Coronary artery (tissue), 2 donors: ENCODE measurements around the gene CTBP1.

Experiments
- DNase-seq: peaks from one replicate; pipeline ENCODE4 v3.0.0-alpha.2; 2017; ENCODE audit warnings: low spot score
- H3K27ac ChIP-seq, 2 donors: fragments of 200-600 bp; sonication (generic); one replicate each; pipeline ENCODE4 v1.5.1; 2016 to 2019
- H3K4me3 ChIP-seq: fragments of 200-600 bp; sonication (generic); 2 replicates; pipeline ENCODE4 v1.5.1; 2016; ENCODE audit warnings: mild to moderate bottlenecking, moderate library complexity
- TF ChIP-seq, protein P1 (sequence below): fragments of 200-600 bp; sonication (generic); IDR thresholded peaks from one replicate; pipeline ENCODE4 v1.5.1; 2019; ENCODE audit warnings: antibody characterized with exemption

The CTBP1 gene

DNA sequence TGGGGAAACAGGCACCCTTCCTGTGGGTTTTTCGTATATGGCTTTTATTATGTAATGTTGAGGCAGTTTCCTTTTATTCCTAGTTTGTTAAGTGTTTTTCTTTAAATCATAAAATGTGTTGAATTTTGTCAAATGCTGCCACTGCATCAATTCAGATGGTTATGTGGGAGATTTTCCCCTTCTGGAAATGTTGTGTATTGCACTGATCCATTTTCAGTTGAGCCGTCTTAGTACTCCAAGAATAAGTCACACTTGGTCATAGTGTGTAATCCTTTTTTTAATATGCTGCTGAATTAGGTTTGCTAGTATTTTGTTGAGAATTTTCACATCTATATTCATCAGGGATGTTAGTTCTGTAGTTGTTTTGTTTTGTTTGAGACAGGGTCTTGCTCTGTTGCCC, 9.5 kb upstream of the CTBP1 start:
- no peak overlapping the region for H3K27ac ChIP-seq
- DNase-seq, result no peak
- TF ChIP-seq, protein P1, sequence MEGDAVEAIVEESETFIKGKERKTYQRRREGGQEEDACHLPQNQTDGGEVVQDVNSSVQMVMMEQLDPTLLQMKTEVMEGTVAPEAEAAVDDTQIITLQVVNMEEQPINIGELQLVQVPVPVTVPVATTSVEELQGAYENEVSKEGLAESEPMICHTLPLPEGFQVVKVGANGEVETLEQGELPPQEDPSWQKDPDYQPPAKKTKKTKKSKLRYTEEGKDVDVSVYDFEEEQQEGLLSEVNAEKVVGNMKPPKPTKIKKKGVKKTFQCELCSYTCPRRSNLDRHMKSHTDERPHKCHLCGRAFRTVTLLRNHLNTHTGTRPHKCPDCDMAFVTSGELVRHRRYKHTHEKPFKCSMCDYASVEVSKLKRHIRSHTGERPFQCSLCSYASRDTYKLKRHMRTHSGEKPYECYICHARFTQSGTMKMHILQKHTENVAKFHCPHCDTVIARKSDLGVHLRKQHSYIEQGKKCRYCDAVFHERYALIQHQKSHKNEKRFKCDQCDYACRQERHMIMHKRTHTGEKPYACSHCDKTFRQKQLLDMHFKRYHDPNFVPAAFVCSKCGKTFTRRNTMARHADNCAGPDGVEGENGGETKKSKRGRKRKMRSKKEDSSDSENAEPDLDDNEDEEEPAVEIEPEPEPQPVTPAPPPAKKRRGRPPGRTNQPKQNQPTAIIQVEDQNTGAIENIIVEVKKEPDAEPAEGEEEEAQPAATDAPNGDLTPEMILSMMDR, result no peak

DNA sequence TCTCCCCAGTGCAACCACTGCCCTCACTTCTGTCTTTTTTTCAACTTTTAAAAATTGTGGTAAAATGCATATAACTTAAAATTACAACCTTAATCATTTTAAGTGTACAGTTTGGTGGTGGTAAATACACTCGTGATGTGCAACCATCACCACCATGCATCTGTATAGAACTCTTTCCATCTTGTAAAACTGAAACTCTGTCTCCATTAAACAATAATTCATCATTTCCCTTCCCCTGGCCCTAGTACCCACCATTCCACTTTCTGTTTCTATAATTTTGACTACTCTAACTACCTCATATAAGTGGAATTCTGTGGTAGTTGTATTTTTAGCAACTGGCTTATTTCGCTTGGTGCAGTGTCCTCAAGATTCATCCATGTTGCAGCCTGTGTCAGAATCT, 6.8 kb upstream of the CTBP1 start:
- Histone ChIP-seq H3K4me3 (no peak overlapping the region), H3K27ac (no peak overlapping the region)
- no peak for DNase-seq
- TF ChIP-seq, protein P1, result no peak

More for the DNA sequence above, 9.5 kb upstream of the CTBP1 start:
- H3K4me3 ChIP-seq, result no peak overlapping the region

DNA sequence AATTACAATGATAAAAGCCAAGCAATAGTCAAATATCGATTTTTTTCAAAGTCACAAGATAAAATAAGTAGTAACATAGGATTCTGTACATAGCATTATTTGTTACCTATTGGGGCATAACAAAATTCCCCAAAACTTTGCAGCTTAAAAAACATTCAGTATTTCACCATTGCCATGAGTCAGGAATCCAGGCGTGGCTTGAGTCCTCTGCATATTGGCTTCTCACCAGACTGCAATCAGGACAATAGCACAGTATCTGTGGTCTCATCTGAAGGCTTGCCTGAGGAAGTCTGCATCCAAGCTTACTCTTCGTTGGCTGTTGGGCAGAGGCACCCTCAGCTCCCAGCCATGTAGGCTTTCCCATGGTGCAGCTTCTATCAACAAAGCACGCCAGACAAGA, 6.2 kb upstream of the CTBP1 start:
- DNase-seq, result no peak
- Histone ChIP-seq H3K27ac (no peak overlapping the region), H3K4me3 (no peak overlapping the region)
- TF ChIP-seq, protein P1, result no peak

DNA sequence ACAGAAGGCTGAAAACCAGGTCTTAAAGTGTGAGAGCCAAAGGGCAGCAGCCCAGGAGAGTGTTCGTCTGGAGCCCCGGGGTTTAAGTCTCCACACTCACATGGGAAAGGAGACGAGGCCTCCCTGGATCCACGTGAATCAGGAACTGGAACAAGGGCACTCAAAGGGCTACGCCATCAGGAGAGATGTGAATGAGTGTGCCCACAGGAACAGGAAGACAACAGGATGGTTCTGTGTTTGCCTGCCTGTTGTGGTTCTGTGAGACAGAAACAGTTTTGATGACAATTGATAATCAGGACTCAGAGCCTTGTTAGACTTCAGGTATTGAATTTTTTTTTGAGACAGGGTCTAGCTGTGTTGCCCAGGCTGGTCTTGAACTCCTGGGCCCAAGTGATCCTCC, 4.9 kb upstream of the CTBP1 start:
- no peak for DNase-seq
- H3K4me3 ChIP-seq, result no peak overlapping the region
- TF ChIP-seq, protein P1, result no peak
- no peak overlapping the region for H3K27ac ChIP-seq

DNA sequence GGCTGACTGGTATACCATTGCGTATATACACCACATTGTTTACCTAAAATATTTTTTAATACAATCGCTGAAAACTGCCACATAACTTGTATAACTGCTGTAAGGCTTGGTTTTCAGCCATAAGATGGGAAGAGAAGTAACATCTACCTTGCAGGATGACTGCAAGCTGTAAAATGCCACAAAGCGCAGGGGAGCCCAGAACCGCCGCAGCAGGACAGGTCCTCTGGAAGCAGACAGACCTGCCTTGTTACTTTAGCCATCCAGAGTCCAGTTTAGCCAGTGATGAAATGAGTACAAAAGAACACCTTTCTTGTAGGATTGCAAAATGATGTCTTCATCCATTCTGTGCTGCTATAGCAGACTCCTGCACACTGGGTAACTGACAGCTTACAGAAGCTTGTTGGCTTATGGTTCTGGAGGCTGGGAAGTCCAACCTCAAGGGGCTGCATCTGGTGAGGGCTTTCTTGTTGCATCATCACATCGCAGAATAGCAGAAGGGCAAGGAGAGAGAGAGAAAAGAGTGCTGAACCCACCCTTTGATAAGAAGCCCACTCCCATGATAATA, 4.1 kb upstream of the CTBP1 start:
- no peak for DNase-seq
- TF ChIP-seq, protein P1, result no peak
- H3K4me3 ChIP-seq, result no peak overlapping the region
- no peak overlapping the region for H3K27ac ChIP-seq

DNA sequence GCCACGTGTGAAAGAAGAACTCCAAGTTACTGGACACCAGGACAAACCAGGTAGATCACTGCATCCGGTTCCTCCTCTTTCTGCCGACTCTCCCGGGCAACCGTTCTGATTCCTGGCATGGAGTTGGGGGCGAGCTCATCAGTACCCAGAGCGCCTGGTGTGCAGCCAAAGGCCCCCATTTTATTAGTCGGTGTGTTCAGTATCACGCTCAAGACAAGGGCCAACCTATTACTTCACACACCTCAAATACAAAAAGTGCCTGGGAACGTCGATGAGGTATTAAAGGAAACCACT, 2.8 kb upstream of the CTBP1 start:
- TF ChIP-seq, protein P1, result no peak
- Histone ChIP-seq H3K4me3 (no peak overlapping the region), H3K27ac (no peak overlapping the region)
- DNase-seq, result peak; percentile 70

DNA sequence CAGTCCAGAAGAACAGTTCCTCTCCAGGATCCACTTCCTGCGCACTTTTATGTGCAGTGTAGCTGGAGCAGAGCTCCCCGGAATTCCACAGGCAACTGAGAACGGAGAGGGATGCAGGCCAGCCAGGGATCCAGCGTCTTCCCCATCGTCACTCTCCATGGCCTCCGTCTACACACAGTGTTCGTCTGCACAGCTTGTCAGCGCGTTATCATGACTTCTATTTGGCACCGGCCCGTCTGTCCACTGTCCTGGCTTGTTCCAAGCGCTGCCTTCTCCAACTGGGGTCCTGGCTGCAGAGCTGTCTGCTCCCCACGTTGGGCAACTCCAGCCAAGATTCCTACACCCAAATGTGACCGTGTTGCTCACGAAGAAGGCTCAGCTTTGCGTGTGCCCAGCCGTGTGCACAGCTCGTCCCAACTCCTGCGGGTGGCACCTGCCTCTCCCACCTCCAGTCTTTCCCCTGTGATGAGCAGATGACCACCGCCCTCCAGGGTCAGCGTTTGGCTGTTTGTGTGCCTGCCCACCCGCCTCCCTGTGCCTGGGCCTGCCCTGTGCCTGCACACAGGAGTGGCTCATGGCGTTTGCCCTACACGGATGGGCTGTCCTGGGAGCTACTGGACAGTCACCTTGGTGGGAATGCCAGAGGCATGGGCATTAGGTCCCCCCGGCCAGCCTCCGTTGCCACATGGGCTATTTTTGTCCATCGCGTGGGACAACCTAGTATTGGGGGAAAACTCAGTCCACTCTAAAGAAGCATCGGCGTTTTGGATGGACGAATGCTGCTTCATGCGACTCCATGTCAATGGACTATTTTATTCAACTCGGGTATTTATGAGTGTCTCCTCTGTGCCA, 2.2 kb upstream of the CTBP1 start:
- Histone ChIP-seq H3K4me3 (no peak overlapping the region), H3K27ac (no peak overlapping the region)
- TF ChIP-seq, protein P1, result no peak
- peak; percentile 67 for DNase-seq
